HG03108 (cell line): ENCODE data around the gene INO80.

ENCODE experiments used
- ATAC-seq: cut with Tn5 transposase; IDR thresholded peaks from one replicate; pipeline ENCODE4 v1.9.1; 2021; ENCODE audit warnings: moderate library complexity; ENCODE audit not compliant: unreplicated experiment

INO80 gene

DNA sequence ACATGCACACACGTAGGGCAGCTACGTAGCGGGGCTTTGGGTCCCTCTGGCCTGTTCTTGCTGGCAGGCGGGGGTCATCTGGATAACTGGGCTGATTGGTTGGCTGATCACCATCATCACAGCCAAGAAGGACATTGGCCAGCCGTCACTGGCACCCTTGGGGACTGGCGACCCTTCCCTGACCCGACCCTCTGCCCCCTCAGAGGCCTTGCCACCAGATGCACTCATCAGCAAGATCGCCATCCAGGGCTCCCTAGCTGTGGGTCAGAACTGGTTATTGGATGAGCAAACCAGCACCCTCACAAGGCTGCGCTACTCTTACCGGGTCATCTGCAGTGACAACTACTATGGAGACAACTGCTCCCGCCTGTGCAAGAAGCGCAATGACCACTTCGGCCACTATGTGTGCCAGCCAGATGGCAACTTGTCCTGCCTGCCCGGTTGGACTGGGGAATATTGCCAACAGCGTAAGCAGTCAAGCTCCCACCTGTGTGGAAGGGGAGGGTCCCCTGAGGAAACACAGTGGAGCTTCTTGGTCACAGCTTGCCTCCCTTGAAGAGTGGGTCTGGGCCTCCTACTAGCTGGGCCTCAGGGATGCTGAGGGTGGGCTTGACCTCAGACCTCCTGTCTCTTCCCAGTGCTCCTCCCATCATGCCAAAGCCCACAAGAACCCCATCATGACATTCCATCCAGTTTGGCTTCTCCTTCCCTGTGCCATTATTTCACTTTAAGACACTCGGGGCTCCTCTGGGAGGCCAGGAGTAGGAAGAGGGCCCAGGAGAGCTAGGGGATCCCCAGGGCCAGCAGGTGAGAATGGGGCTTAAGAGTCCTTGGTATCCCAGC is 184.6 kb downstream of the INO80 start:
- ATAC-seq, result no peak

DNA sequence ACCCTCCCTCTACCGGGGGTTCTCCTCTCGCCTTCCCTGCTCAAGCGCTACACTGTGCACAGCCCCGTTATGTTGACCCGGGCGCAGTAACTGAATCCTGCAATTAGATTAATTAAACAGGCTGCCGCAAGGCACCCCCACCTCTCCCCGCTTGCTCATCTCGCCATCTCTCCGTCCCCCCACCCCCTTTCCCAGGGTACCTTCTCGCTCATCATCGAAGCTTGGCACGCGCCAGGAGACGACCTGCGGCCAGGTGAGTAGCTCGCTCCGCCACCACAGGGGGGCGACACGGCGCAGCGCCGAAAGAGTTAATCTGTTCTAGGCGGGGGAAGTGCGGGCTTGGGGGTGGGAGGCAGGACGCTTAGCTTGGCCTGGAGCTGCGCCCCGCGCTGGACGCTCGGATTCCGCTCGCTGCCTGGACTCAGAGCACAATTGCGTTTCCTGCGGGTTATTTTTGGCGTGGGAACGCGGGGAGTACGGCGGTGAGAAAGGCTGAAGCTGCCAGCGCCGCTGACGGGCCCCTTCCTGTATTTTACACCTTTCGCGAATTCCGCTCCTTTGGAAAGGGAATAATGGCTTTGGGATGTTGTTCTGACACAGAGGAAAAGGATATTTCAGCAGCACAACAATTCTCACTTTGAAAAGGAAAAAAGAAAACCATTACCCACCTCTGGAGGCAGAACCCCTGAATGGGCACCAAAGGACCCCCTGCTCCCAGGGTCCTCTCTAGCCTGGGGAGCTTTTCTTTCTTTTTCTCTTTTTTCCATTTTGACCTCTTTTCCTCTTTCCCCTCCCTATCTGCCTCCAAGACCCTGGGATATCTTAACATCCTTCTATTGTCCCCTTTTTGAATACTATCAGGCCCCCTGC is 185.4 kb downstream of the INO80 start:
- no peak for ATAC-seq

DNA sequence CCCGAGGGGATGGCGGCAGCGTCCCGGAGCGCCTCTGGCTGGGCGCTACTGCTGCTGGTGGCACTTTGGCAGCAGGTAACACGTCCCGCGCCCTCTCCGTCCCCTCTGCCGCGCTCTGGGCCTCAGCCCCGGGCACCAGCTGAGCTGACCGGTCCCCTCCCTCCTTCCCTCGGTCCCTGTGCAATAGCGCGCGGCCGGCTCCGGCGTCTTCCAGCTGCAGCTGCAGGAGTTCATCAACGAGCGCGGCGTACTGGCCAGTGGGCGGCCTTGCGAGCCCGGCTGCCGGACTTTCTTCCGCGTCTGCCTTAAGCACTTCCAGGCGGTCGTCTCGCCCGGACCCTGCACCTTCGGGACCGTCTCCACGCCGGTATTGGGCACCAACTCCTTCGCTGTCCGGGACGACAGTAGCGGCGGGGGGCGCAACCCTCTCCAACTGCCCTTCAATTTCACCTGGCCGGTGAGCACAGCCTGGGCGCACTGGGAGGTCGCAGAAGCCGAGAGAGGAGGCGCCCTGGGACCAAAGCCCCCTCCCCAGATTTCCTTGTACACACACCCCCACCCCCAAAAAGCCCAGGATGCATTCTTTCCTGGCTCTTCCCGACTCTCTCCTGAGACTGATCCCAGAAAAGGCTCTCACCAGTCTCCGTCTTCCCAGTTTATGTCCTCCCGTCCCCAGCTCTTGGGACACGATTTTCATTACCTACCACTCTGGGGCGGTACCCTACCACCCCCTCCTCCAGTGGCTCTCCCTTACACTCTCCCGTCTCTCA is 186.2 kb downstream of the INO80 start:
- no peak for ATAC-seq
